ENCODE data around the gene DUSP14.

DNA sequence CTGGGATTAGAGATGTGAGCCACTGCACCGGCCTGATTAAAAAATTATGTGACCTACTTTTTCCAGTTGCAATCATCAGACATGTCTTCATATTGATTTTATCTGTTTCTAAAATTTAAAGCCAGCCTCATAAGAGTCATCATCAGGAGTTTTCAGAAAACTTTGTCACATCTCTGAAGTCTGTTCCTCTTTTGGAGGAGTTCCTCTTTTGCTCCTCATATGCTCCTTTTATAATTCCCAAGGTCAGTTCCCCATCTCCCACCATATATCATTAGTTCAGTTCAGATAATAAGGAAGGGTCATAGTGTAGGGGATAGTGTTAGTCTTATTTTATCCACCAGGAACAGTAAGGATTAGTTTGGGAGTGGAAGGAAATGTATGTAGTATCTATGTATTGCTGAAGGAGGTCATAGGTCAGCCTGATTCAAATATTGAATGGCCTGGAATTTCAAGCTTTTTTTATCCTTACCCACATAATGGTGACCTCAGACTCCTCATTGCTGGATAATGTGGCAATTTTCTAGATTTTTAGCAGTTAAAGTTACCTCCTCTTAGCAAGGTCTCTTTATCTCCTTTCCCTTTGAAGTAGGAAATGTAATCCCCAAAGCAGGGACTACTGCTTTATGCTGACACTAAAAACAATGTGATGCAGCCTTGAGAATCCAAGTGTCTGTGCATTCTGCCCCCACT lies 13.8 kb upstream of the DUSP14 start:
- no peak for TF ChIP-seq E2F4 (CRISPR knock-in tag; IDR thresholded peaks at IDR 0.05; ENCODE audit: borderline replicate concordance, low read depth)
- no peak for TF ChIP-seq ETV6 (CRISPR knock-in tag; IDR thresholded peaks at IDR 0.05)
- TF ChIP-seq, protein P1, sequence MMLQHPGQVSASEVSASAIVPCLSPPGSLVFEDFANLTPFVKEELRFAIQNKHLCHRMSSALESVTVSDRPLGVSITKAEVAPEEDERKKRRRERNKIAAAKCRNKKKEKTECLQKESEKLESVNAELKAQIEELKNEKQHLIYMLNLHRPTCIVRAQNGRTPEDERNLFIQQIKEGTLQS (CRISPR knock-in tag; conservative IDR thresholded peaks at IDR 0.05): no peak
- no peak for TF ChIP-seq FOXK1 (CRISPR knock-in tag; IDR thresholded peaks at IDR 0.05)
- no peak for TF ChIP-seq NFYB (CRISPR knock-in tag; conservative IDR thresholded peaks at IDR 0.05; ENCODE audit: low read depth)
- TF ChIP-seq E2F1 (CRISPR knock-in tag; IDR thresholded peaks at IDR 0.05): no peak
- TF ChIP-seq JUN (CRISPR knock-in tag; IDR thresholded peaks at IDR 0.05): no peak
- TF ChIP-seq SP1 (CRISPR knock-in tag; conservative IDR thresholded peaks at IDR 0.05): no peak
- TF ChIP-seq, protein P2, sequence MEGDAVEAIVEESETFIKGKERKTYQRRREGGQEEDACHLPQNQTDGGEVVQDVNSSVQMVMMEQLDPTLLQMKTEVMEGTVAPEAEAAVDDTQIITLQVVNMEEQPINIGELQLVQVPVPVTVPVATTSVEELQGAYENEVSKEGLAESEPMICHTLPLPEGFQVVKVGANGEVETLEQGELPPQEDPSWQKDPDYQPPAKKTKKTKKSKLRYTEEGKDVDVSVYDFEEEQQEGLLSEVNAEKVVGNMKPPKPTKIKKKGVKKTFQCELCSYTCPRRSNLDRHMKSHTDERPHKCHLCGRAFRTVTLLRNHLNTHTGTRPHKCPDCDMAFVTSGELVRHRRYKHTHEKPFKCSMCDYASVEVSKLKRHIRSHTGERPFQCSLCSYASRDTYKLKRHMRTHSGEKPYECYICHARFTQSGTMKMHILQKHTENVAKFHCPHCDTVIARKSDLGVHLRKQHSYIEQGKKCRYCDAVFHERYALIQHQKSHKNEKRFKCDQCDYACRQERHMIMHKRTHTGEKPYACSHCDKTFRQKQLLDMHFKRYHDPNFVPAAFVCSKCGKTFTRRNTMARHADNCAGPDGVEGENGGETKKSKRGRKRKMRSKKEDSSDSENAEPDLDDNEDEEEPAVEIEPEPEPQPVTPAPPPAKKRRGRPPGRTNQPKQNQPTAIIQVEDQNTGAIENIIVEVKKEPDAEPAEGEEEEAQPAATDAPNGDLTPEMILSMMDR (IDR thresholded peaks at IDR 0.05): no peak
- no peak for TF ChIP-seq ARID4B (CRISPR knock-in tag; IDR thresholded peaks at IDR 0.05; ENCODE audit: borderline replicate concordance)
- TF ChIP-seq TCF7 (CRISPR knock-in tag; IDR thresholded peaks at IDR 0.05; ENCODE audit: low read depth): no peak

Data from WTC11 (cell line).